SW480 (cell line): ENCODE data around the gene PPP1R12C.
A peak's percentile ranks its signal among the peaks of the same experiment; 100 is the strongest.

Source experiments
- DNase-seq: peaks from one replicate; pipeline ENCODE4 v3.0.0-alpha.2; 2016; ENCODE audit warnings: low spot score

Gene PPP1R12C

DNA sequence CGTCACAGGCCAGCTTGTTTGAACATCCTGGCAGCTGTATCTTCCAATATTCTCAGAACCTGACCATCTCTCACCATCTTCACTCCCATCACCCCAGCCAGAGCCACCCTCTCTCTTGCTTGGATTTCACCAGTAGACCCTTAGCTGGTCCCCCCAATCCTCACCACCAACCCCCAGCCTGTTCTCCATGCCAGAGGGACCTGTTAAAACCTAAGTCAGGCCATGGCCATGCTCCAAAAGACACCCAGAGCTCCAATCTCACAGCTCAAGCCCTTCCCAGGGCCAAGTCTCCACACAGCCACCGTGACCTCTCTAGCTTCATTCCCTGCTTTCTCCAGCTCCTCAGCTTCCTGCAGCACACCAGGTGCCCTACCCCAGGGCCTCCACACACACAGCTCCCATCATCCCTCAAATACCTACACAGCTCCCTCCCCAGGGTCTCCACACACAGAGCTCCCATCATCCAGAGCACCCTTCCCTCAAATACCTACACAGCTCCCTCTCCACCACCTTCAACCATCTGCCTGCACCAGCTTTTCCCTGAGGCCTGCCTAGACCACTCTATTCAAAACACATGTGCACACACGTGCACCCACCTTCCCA is 28.0 kb downstream of the PPP1R12C start:
- no peak for DNase-seq

DNA sequence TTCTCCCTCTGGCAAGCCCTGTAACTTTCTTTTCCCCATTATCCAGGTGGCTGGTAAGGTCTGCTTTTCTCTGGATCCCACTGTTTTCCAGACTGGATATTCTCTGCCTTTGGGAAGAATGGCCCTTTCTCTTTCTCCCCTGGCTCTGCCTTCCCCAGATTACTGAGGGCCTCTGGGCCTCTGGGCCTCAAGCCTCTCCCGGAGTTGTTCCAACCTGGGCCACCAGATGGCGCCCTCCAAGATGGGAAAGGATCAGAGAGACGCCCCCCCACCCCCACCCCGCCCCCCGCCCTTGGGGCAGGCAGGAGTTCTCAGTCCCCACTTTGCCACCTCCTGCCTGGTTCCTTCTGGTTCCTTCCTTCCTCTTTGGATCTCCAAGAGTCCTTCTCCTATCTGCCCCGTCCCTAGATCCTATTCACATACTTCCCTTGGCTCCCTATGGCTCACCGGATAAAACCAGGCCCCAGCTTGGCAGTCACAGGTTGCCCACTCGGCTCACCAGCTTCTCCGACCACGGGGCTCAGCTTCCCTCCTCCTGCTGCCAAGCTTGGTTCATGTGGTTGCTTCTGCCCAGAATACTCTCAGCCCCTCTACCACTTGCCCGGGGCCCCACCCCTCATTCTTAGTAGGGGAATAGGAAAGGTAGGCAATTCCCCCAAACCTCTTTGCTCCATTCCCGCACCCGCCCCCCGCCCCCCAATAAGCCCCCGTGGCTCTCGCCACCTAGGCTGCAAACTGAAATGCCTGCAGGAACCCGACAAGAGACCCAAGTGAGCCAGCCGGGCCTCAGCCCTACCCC is 28.7 kb downstream of the PPP1R12C start:
- peak; percentile 52 for DNase-seq

DNA sequence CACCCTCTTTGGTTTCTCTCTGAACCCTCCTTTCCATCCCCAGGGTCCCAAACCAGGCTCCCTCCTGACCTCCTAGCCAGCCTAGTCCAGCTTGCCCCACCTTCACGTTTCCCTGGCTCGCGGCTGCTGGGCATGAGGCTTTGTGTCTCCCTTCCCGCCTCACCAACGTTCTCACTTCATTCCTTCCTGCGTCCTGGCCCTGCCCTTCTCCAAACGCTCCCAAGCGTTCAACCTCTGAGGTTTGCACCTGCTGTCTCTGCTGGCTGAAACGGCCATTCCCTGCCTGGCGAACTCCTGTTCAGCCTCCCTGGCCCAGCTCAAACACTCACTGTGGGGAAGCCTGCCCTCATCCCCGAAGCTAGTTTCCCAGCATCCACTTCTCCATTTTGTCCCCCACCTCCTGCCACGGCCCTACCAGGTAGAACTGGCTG is 29.4 kb downstream of the PPP1R12C start:
- DNase-seq, result no peak

DNA sequence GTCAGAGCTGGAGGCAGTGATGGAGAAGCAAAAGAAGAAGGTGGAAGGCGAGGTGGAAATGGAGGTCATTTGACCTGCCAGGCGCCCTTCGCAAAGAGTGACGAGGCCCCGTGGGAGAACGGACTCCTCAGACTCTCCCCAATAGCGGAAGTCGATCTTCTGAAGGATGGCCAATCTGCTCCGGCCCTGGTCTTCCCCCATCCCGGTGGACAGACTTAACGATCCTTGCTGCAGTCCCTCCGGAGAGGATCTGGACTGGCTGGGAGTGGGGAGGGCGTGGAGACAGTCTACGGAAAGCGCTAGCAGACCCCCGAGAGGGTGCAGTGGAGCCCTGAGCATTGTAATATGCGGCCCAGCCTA is 29.9 kb downstream of the PPP1R12C start:
- no peak for DNase-seq

DNA sequence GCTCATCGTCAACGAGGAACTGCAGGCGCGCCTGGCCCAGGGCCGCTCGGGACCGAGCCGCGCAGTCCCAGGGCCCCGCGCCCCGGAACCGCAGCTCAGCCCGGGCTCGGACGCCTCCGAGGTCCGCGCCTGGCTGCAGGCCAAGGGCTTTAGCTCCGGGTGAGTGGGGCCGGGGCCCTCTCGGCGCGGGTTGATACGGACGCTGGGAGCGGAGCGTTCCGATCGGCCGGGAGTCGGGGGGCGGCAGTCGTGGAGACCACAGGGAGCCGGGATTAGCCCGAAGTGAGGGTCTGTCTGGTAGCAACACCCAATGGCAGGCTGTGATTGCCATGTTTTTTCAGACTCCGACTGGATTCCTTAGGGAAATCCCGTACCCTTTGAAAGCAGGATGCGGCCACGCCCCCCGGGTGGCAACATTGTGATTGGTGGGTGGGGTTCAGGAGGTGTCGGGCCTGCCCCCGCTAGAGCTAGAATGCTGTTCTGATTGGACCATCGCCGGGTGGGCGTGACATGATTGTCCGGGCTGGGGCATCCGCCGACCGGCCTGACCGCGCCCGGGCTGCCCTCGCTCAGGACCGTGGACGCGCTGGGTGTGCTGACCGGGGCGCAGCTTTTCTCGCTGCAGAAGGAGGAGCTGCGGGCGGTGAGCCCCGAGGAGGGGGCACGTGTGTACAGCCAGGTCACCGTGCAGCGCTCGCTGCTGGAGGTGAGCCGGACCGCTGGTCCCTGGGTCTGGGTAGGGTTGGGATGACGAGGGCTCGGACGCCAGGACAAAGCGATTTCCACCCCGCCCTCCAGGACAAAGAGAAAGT is 30.5 kb downstream of the PPP1R12C start:
- peak; percentile 95 for DNase-seq

DNA sequence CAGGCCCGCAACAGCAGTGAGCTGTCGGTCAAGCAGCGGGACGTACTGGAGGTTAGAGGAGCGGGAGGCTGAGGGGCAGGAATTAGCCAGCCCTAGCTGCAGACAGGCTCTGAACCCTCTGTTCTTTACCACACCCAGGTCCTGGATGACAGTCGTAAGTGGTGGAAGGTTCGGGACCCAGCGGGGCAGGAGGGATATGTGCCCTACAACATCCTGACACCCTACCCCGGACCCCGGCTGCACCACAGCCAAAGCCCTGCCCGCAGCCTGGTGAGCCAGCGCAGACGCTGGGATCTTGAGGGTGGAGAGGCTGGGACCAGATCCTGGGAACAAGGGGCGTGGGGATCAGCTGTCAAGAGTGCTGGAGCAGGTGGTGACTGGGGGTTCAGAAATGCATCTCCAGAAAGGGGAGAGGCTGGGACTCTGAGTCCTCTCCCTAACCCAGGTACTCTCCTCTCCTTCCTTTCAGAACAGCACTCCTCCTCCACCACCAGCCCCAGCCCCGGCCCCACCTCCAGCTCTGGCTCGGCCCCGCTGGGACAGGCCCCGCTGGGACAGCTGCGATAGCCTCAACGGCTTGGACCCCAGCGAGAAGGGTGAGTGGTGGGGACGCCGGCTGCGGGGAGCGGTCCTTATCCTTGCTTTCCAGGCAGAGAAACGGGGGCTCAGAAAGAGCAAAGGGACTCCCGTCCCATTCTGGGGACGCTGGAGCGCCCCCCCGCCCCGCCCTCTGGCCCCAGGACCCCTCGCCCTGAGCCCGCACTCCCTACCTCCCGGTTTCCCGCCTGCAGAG is 31.3 kb downstream of the PPP1R12C start:
- no peak for DNase-seq

DNA sequence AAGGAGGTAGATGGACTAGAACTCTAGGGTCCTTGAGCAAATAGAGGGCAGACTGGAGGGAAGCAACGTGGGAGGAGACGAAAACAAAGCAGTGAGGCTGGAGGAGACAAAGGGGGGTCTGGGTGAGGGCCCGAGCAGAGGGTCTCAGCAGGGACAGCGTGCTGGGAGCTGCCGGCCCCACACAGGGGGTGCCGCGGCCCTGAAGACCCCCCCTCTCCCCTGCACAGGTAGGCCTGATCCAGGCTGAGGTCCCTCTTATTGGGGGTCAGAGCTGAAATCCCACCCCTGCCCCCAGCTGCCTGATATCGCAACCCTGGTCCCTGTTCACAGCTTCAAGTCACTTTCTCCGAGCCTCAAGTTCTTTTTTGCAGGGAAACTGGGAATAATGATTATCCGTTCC is 33.0 kb downstream of the PPP1R12C start:
- DNase-seq, result no peak

DNA sequence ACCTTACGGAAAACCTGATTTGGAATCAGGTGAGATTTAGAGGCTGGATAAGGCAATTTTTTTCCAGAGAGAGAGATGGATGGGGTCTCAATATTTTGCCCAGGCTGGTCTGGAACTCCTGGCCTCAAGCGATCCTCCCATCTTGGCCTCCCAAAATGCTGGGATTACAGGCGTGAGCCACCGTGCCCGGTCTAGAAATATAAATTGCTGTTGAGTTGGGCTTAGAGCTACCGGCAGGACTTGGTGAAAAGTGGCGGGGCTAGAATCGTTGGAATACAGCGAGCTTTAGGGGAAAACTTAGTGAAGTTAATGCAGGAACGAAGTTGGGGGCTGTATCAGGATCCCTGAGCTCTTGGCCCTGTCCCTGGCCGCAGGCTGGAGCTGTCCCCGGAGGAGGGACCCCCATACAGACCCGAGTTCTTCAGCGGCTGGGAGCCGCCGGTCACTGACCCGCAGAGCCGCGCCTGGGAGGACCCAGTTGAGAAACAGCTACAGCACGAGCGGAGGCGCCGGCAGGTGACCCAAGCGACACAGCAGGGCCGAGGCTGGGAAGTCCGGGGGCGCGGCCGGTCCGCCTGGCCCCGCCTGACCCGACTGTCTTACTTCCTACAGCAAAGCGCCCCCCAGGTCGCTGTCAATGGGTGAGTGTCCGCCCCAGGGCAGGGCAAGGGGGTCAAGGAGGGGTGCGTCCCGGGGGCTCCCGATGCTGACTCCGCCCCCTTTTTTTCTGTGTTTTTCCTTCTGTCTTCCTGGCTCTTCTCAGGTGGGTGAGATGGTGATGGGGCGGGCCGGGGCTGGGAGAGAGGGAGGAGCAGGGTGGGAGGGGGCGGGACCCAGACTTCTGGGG is 34.2 kb downstream of the PPP1R12C start:
- no peak for DNase-seq

DNA sequence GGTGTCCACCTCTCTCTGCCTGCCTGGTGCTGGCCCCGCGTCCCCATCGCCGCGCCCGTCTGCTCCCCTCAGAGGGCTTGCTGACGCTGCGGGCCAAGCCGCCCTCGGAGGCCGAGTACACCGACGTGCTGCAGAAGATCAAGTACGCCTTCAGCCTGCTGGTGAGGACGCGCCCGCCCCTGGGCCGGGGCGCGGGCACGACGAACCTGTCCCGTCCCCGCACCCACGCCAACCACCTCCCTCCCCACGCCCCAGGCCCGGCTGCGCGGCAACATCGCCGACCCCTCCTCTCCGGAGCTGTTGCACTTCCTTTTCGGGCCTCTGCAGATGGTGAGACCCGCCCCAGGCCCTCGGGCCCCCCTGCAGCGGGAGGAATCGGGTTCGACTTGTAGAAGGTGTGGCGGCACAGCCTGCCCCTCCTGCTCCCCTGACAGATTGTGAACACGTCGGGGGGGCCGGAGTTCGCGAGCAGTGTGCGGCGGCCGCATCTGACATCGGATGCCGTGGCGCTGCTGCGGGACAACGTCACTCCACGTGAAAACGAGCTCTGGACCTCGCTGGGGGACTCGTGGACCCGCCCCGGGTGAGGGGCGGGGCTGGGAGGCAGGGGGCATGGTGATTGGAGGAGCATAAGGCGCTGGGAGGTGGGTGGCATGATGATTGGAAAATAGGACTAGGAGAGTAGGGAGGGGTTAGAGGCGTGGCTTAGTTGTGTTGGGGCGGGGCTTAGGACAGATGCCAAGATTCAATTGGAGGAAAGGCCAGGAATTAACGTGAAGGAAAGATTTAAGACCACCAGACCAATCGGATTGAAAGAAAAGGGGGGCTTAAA is 35.2 kb downstream of the PPP1R12C start:
- no peak for DNase-seq

DNA sequence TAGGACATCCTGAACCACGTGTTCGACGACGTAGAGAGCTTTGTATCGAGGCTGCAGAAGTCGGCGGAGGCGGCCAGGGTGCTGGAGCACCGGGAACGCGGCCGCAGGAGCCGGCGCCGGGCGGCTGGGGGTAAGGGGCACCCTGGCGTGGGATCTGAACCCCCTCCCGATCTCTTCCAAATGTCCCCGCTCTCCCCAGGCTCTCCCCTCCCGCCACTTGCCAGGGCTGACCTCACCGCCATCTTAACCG is 35.7 kb downstream of the PPP1R12C start:
- no peak for DNase-seq

DNA sequence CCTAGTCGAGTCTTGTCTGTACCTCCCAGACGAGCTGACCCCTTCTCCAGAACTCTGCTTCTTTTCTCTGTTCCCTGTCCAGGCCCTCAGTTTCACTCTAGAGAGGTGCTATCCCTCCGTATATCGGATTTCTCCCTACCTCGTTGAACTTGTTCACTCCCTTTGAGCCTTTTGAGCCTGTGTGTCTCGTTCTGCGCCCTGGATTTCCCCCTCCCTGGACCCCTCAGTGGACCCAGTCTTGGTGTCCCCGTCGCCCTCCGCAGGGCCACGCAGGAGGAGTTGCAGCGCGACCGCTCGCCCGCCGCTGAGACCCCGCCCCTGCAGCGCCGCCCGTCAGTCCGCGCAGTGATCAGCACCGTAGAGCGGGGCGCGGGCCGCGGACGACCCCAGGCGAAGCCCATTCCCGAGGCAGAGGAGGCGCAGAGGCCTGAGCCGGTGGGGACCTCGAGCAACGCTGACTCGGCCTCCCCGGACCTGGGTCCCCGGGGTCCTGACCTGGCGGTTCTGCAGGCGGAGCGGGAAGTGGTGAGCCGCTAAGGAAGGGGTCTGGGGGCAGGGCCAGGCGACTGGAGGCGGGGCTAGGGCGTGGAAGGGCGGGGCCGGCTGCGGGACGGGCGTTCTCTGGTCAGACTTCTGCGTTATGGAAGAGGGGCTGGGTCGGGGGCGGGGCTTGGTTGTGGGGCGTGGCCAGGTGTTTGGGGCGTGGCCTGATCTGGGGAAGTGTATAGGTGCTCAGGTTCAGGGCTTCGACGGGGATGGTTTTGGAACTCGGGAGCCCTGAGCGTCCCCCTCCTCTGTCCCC is 36.3 kb downstream of the PPP1R12C start:
- peak; percentile 88 for DNase-seq

DNA sequence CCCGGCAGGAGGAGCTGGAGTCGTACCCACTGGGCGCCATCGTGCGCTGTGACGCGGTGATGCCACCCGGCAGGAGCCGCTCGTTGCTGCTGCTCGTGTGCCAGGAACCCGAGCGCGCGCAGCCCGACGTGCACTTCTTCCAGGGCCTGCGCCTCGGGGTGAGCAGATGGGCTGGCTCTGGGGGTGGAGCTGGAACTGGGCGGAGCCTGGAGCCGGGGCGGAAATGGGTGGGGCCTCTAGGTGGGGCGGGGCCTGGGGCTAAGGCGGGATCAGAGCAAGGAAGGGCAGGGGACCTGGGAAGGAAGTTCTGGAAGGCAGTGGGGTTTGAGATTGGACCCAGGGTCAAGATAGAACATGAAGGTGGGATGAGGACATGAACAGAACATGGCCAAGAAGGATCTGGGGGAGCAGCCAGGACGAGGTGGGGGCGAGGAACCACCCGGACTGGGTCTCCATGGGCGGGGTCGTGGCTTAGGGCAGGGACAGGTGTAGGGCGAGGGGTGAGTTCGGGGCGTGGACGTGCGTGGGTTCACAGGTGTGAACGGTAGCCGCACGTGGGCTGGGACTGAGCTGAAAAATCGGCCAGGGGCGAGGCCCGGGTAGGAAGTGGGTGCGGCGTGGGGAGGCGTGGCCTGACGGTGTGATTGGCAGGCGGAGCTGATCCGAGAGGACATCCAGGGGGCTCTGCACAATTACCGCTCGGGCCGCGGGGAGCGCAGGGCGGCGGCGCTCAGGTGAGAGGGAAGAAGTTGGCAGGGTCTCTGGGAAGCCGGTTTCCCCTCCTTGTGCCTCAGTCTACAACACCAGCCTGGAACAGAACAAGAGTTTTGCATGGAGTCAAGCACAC is 37.1 kb downstream of the PPP1R12C start:
- peak; percentile 88 for DNase-seq

DNA sequence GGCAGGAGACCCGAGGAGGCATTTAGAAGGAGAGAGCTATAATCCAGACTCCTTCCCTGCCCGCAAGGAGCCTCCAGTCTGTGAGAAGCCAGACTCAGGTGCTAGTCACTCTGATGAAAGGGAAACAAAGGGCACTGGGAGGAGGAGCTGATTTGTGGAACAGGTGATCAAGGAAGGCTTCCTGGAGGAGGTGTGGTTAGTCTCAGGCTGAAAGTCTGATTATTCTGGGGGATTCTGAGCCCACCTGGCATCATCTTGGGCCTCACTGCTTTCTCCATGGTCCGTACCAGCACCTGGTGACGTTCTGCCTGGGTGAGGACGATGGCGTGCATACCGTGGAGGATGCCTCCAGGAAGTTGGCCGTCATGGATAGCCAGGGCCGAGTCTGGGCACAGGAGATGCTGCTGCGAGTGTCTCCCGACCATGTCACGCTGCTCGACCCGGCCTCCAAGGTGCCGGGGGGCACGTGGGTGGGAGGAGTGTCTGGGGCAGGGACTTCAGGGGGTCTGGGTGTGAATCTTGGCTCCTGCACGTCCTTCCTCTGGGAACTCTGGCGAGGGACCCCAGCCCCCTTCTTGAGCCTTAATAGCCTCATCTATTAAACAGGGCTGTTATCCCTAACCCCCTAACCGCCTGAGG is 37.9 kb downstream of the PPP1R12C start:
- no peak for DNase-seq

DNA sequence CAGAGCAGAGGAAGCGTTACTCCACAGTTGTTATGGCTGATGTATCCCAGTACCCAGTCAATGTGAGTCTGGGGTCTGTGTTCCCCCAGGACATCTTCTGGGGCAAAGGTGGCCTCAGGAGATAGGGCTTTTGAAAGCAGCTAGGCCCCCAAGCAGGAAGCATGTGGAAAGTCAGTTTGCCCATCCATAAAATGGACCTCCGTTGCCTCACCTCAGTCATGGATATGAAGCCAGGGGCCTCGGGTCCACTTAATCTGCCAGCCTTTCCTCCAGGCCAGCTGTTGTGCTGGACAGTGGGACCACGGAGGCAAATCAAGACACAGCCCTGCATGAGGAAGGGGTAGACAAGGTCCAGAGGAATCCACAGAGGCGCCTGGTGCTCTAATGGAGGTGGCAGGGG is 38.4 kb downstream of the PPP1R12C start:
- no peak for DNase-seq

DNA sequence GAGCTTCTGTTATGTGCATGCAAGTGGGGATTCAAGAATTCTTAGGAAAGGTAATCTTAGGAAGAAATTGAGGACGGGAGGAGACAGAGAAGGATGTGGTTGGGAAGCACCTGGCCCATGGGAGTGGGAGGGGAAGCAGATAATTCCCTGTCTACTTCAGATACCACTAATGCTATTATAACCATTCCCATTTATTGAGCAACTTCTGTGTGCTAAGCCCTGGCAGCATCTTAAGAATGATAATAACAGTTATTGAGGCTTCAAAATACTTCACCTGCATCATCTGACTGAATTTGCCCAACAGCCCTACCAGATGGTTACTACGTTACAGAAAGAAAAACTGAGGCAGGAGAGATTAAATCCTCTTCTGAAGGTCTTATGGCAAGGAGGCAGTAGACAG is 40.3 kb downstream of the PPP1R12C start:
- no peak for DNase-seq

DNA sequence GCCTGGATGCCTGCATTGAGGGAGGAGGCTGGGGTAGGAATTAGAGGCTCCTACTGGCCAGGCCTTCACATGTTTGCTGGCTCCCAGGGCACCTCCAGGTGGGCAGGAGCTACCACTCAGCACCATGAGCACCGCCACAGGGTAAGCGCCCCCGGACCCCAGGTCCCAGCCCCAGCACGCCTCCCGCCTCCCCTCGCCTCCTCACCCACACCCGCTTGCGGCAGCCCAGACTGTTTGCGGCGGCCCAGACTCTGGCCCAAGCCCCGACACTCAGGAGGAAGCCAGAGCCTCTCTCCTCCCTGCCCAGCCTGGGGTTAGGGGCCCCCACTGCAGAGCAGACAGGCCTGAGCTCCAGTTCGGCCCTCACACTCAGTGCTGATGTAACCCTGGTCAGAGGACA is 41.1 kb downstream of the PPP1R12C start:
- no peak for DNase-seq

DNA sequence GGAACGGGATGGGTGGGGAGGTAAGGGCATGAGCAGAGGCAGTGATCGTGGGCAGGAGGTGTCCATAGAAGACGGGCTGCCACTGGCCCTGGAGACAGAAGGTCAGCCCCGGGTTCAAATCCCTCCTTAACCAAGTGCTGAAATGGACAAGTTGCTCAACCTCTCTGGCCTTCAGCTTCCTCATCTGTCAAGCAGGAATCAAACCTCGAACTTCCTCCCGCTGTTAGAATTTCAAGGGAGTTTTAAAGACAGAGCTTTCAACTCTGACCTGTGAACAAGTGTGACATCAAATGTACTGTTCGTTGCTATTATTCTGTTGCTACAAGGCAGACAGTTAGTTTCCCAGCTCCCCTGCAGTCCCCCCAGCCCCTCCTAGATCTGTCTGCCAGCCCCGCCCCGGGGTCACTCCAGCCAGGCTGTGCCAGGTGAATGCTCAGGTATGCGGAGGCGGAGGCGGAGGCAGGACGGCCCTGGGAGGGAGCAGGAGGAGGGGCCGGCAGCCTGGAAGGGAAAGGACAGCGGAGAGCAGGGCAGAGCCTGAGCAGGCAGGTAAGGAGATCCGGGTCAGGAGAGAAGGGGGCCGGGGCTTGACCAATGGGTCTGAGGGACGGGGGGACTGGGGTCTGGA is 42.0 kb downstream of the PPP1R12C start, which contains the start of gene EPS8L1:
TSS of gene EPS8L1 (plus strand) at position 499 of the 628 bp plus-strand sequence. CDS start 576 bp downstream, outside the sequence.
- peak; percentile 86 for DNase-seq

DNA sequence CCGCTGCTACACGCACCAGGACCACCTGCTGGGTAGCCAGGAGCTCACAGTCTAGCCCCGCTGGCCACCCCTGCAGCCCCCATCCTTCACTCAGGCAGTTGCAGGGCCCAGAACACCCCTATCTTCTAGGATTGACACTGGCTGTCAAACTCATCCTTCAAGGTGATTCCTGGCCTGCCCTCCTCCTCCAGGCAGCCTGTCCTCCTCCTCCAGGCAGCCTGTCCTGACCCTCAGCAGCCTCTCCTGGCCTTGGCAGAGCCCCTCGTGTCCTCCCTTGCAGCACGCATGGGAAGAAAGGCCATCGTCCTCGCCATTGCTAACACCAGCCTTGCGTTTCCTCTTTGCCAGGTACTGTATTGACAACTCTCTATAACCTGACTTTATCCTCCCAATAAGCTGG is 45.5 kb downstream of the PPP1R12C start:
- no peak for DNase-seq
